ENCODE measurements around the gene CHP2.

GRCh38 chr16:23710008-23710407 lies 44.8 kb upstream of the CHP2 start:
- TF ChIP-seq CTCF (IDR thresholded peaks at IDR 0.05) (no peak), EZH2 (IDR thresholded peaks at IDR 0.05; ENCODE audit: borderline replicate concordance, insufficient read depth, low read depth, low read length, poor library complexity, severe bottlenecking) (no peak)

Data from B cell (primary cell).